Measurements from ENCODE around the gene EGR4.

GRCh38 chr2:73254343-73255006 is 38.9 kb downstream of the EGR4 start:
- TF ChIP-seq POLR2AphosphoS5 (IDR thresholded peaks at IDR 0.05), result no peak
- TF ChIP-seq POLR2A (IDR thresholded peaks at IDR 0.05), result no peak
- no peak for TF ChIP-seq CTCF (IDR thresholded peaks at IDR 0.05)
- TF ChIP-seq EP300 (IDR thresholded peaks at IDR 0.05), result no peak
